Measurements from ENCODE around the gene NFATC2IP.

- no peak for TF ChIP-seq CTCF (IDR thresholded peaks at IDR 0.05)
- no peak for TF ChIP-seq POLR2A (IDR thresholded peaks at IDR 0.05)
Measured at GRCh38 chr16:28984619-28985135, 33.9 kb downstream of the NFATC2IP start, which contains the start of gene LAT.

Measured in body of pancreas (tissue), 4 donors.